Measurements from ENCODE around the gene VDAC2. TPM values are rescaled to one million over a fixed set of nuclear protein-coding genes. Genes with fewer than 3 reads are reported as not detected.

VDAC2 gene
- total RNA-seq, 1 experiment from 2014 or later: 254 TPM

- no TSS peak for BruUV-seq (replicated peaks)
- peaks cover 10% of the 10 kb centered on the region for H3K36me3 Mint-ChIP-seq (ENCODE audit: insufficient read depth, unreplicated experiment)
- CTCF ChIA-PET: interaction anchor here (0.6 kb wide), 1 partner anchor 91 kb away, joined by 7 read pairs; no protein-coding TSS in a partner anchor
- H3K27me3 Mint-ChIP-seq (ENCODE audit: unreplicated experiment): no peaks in the 10 kb centered on the region
- no peaks in the 10 kb centered on the region for H3K9me3 Mint-ChIP-seq (ENCODE audit: low read depth, unreplicated experiment)
- intact Hi-C loops (cut with micrococcal nuclease; ENCODE audit: unreplicated experiment): loop anchor here (10.0 kb wide), 1 partner anchor 769 kb away; no protein-coding TSS in a partner anchor
- H3K4me1 Mint-ChIP-seq (ENCODE audit: low read depth, unreplicated experiment): peaks cover 34% of the 10 kb centered on the region
- no peak overlapping the region for H3K4me3 Mint-ChIP-seq (ENCODE audit: low read depth, unreplicated experiment)
- no peak for DNase-seq
- no peak for TF ChIP-seq CTCF (IDR thresholded peaks at IDR 0.05; ENCODE audit: unreplicated experiment)
- no peak overlapping the region for H3K27ac Mint-ChIP-seq (ENCODE audit: unreplicated experiment)
Measured at GRCh38 chr10:75265856-75266255, 55.3 kb downstream of the VDAC2 start.

GRCh38 chr10:75266945-75267344, 56.3 kb downstream of the VDAC2 start:
- no peaks in the 10 kb centered on the region for H3K9me3 Mint-ChIP-seq (ENCODE audit: low read depth, unreplicated experiment)
- TF ChIP-seq CTCF (IDR thresholded peaks at IDR 0.05; ENCODE audit: unreplicated experiment): no peak
- intact Hi-C loops (cut with micrococcal nuclease; ENCODE audit: unreplicated experiment): loop anchor here (10.0 kb wide), 1 partner anchor 768 kb away; no protein-coding TSS in a partner anchor
- H3K4me1 Mint-ChIP-seq (ENCODE audit: low read depth, unreplicated experiment): peaks cover 28% of the 10 kb centered on the region
- peaks cover 9% of the 10 kb centered on the region for H3K36me3 Mint-ChIP-seq (ENCODE audit: insufficient read depth, unreplicated experiment)
- H3K27ac Mint-ChIP-seq (ENCODE audit: unreplicated experiment): no peak overlapping the region
- CTCF ChIA-PET: no interaction called here
- BruUV-seq (replicated peaks): no TSS peak
- DNase-seq: no peak
- no peaks in the 10 kb centered on the region for H3K27me3 Mint-ChIP-seq (ENCODE audit: unreplicated experiment)
- H3K4me3 Mint-ChIP-seq (ENCODE audit: low read depth, unreplicated experiment): no peak overlapping the region

GRCh38 chr10:75269605-75270004, 59.0 kb downstream of the VDAC2 start:
- intact Hi-C loops (cut with micrococcal nuclease; ENCODE audit: unreplicated experiment): loop anchor here (10.0 kb wide), 1 partner anchor 765 kb away; no protein-coding TSS in a partner anchor
- Mint-ChIP-seq H3K27me3 (ENCODE audit: unreplicated experiment) (no peaks in the 10 kb centered on the region), H3K36me3 (ENCODE audit: insufficient read depth, unreplicated experiment) (no peaks in the 10 kb centered on the region), H3K9me3 (ENCODE audit: low read depth, unreplicated experiment) (no peaks in the 10 kb centered on the region), H3K27ac (ENCODE audit: unreplicated experiment) (no peak overlapping the region), H3K4me1 (ENCODE audit: low read depth, unreplicated experiment) (peaks cover 16% of the 10 kb centered on the region), H3K4me3 (ENCODE audit: low read depth, unreplicated experiment) (no peak overlapping the region)
- no peak for TF ChIP-seq CTCF (IDR thresholded peaks at IDR 0.05; ENCODE audit: unreplicated experiment)
- no TSS peak for BruUV-seq (replicated peaks)
- DNase-seq: no peak
- CTCF ChIA-PET: no interaction called here

- H3K4me1 Mint-ChIP-seq (ENCODE audit: low read depth, unreplicated experiment): peaks cover 14% of the 10 kb centered on the region
- no peak for DNase-seq
- H3K27me3 Mint-ChIP-seq (ENCODE audit: unreplicated experiment): no peaks in the 10 kb centered on the region
- H3K4me3 Mint-ChIP-seq (ENCODE audit: low read depth, unreplicated experiment): no peak overlapping the region
- TF ChIP-seq CTCF (IDR thresholded peaks at IDR 0.05; ENCODE audit: unreplicated experiment): no peak
- no TSS peak for BruUV-seq (replicated peaks)
- intact Hi-C loops (cut with micrococcal nuclease; ENCODE audit: unreplicated experiment): no loop called here
- CTCF ChIA-PET: no interaction called here
- no peak overlapping the region for H3K27ac Mint-ChIP-seq (ENCODE audit: unreplicated experiment)
- peaks cover 8% of the 10 kb centered on the region for H3K36me3 Mint-ChIP-seq (ENCODE audit: insufficient read depth, unreplicated experiment)
- H3K9me3 Mint-ChIP-seq (ENCODE audit: low read depth, unreplicated experiment): no peaks in the 10 kb centered on the region
Measured at GRCh38 chr10:75272094-75272493, 61.5 kb downstream of the VDAC2 start.

All from Calu3 (cell line).